Measurements from ENCODE around the gene GSS.

GSS gene

GRCh38 chr20:34955231-34956040 lies at the start of gene GSS, which contains the start of gene MYH7B:
TSS of gene GSS (minus strand) at chr20:34955806. CDS start at chr20:34951852, 3,954 bp downstream.
TSS of gene MYH7B (plus strand) at chr20:34955868. CDS start at chr20:34978006, 22,138 bp downstream.
- DNase-seq (ENCODE audit: low read depth in 2 of 2): peak; percentile 96 to 99

GRCh38 chr20:35004749-35005462 lies 49.3 kb upstream of the GSS start:
- DNase-seq (ENCODE audit: low read depth in 2 of 2): no peak

GRCh38 chr20:35004051-35004725 lies 48.6 kb upstream of the GSS start:
- DNase-seq (ENCODE audit: low read depth in 2 of 2): no peak

- DNase-seq (ENCODE audit: low read depth in 2 of 2): no peak
Measured at GRCh38 chr20:35003211-35004031, 47.8 kb upstream of the GSS start.

GRCh38 chr20:35002426-35003210 lies 47.0 kb upstream of the GSS start:
- no peak for DNase-seq (ENCODE audit: low read depth in 2 of 2)

GRCh38 chr20:35001596-35002362 lies 46.2 kb upstream of the GSS start:
- DNase-seq (ENCODE audit: low read depth in 2 of 2): peak in 1 of 2 donors; percentile 9

GRCh38 chr20:35000922-35001595 lies 45.5 kb upstream of the GSS start:
- no peak for DNase-seq (ENCODE audit: low read depth in 2 of 2)

GRCh38 chr20:35000311-35000921 lies 44.8 kb upstream of the GSS start:
- no peak for DNase-seq (ENCODE audit: low read depth in 2 of 2)

GRCh38 chr20:34999782-35000181 lies 44.2 kb upstream of the GSS start:
- no peak for DNase-seq (ENCODE audit: low read depth in 2 of 2)

GRCh38 chr20:34999021-34999451 lies 43.4 kb upstream of the GSS start:
- DNase-seq (ENCODE audit: low read depth in 2 of 2): no peak

- DNase-seq (ENCODE audit: low read depth in 2 of 2): no peak
Measured at GRCh38 chr20:34998331-34998950, 42.8 kb upstream of the GSS start.

GRCh38 chr20:34997774-34998173 lies 42.2 kb upstream of the GSS start:
- DNase-seq (ENCODE audit: low read depth in 2 of 2): no peak

GRCh38 chr20:34997131-34997561 lies 41.5 kb upstream of the GSS start:
- no peak for DNase-seq (ENCODE audit: low read depth in 2 of 2)

- no peak for DNase-seq (ENCODE audit: low read depth in 2 of 2)
Measured at GRCh38 chr20:34996243-34997028, 40.8 kb upstream of the GSS start.

GRCh38 chr20:34995696-34996095 lies 40.1 kb upstream of the GSS start:
- DNase-seq (ENCODE audit: low read depth in 2 of 2): no peak

- no peak for DNase-seq (ENCODE audit: low read depth in 2 of 2)
Measured at GRCh38 chr20:34995192-34995591, 39.6 kb upstream of the GSS start.

- no peak for DNase-seq (ENCODE audit: low read depth in 2 of 2)
Measured at GRCh38 chr20:34994509-34995131, 39.0 kb upstream of the GSS start.
